Gastrocnemius medialis (tissue), 4 donors: ENCODE measurements around the gene ZNF816.
"Not testable (repeated sequence)": the region's sequence is repeated elsewhere in the genome, so short reads cannot be mapped to it uniquely, and the experiment has no call there.

Experiments
- CTCF ChIP-seq, 5 experiments: fragments of 450-650 bp in 3 of 5; fragments of 200-600 bp in 2 of 5; sonication (generic) in 2 of 5; IDR thresholded peaks in 4 of 5; conservative IDR thresholded peaks in 1 of 5; 1 replicate in 4 of 5; 2 replicates in 1 of 5; pipeline ENCODE4 v1.5.1; 2016 to 2019; ENCODE audit warnings: antibody characterized with exemption in 5 of 5, mild to moderate bottlenecking in 3 of 5, moderate library complexity in 3 of 5
- POLR2A ChIP-seq, 2 donors: fragments of 450-650 bp; IDR thresholded peaks; one replicate each; pipeline ENCODE4 v1.6.1; 2017; ENCODE audit warnings: antibody characterized with exemption in 2 of 2, mild to moderate bottlenecking in 2 of 2, moderate library complexity in 2 of 2

DNA sequence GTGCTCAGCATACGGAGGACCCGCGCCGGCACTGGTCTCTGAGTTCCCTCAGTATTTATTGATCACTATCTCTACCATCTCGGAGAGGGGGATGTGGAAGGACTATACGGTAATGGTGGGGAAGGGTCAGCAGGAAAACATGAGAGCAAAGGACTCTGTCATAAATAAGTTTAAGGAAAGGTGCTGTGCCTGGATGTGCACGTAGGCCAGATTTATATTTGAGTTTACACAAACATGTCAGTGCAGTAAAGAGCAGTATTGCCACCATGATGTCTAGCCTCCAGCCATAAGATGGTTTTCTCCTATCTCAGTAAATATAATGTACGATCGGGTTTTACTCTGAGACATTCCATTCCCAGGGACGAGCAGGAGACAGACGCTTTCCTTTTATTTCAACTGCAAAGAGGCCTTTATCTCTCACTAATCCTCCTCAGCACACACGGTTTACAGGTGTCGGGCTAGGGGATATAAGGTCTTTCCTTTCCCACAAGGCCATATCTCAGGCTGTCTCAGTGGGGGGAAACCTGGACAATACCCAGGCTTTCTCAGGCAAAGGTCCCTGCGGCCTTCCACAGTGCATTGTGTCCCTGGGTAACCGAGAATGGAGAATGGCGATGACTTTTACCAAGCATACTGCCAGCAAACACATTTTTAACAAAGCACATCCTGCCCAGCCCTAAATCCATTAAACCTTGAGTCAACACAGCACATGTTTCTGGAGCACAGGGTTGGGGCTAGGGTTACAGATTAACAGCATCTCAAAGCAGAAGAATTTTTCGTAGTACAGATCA is 17.8 kb downstream of the ZNF816 start:
- TF ChIP-seq CTCF (IDR thresholded peaks at IDR 0.05 in 4 of 5, conservative IDR thresholded peaks at IDR 0.05 in 1 of 5); POLR2A (IDR thresholded peaks at IDR 0.05): not testable (repeated sequence)
